ENCODE measurements around the gene FGD4.

FGD4 gene

DNA sequence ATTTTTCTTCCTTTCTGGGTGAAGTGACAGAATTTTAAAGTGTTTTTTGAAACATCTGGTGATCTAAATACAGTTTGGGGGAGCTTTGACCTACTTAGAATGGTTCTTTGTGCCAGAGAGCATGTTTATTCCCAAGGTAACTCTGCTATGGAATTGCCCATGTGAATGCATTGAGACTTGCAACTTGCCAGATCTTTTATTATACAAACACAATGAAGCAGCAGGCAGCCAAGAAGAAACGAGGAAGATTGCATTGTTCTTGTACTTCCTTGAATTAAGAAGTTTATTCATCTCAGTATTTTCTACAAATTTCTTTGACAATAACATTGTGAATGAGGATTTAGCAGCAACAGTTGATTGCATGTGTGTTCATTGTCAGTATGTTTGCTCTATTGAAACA is 55.5 kb downstream of the FGD4 start:
- DNase-seq (ENCODE audit: extremely low read depth, low read depth), result no peak
- TF ChIP-seq, protein P1, sequence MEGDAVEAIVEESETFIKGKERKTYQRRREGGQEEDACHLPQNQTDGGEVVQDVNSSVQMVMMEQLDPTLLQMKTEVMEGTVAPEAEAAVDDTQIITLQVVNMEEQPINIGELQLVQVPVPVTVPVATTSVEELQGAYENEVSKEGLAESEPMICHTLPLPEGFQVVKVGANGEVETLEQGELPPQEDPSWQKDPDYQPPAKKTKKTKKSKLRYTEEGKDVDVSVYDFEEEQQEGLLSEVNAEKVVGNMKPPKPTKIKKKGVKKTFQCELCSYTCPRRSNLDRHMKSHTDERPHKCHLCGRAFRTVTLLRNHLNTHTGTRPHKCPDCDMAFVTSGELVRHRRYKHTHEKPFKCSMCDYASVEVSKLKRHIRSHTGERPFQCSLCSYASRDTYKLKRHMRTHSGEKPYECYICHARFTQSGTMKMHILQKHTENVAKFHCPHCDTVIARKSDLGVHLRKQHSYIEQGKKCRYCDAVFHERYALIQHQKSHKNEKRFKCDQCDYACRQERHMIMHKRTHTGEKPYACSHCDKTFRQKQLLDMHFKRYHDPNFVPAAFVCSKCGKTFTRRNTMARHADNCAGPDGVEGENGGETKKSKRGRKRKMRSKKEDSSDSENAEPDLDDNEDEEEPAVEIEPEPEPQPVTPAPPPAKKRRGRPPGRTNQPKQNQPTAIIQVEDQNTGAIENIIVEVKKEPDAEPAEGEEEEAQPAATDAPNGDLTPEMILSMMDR (IDR thresholded peaks at IDR 0.05; ENCODE audit: low read depth, low read length), result no peak

DNA sequence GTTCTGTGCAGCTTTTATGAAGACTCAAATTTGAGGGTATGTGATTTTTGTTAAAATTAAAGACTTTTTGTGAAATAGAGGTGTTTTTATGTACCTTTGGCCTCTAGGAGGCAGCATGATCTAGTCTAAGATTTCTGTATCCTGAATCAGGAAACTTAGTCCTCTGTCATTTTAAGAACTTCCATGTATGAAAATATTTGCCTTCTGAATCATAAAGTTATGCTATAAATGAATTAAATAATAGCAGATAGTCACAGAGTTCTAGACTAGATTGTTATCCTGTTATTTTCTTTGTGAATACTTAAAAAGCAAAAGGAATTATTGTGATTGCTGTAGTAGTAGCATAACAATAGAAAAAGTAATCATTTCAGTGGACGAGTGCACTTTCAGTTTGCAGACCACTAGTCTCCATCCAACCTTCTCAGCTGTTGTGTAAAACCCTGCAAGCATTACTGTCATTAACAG is 56.3 kb downstream of the FGD4 start:
- TF ChIP-seq, protein P1 (IDR thresholded peaks at IDR 0.05; ENCODE audit: low read depth, low read length), result peak; percentile 55

DNA sequence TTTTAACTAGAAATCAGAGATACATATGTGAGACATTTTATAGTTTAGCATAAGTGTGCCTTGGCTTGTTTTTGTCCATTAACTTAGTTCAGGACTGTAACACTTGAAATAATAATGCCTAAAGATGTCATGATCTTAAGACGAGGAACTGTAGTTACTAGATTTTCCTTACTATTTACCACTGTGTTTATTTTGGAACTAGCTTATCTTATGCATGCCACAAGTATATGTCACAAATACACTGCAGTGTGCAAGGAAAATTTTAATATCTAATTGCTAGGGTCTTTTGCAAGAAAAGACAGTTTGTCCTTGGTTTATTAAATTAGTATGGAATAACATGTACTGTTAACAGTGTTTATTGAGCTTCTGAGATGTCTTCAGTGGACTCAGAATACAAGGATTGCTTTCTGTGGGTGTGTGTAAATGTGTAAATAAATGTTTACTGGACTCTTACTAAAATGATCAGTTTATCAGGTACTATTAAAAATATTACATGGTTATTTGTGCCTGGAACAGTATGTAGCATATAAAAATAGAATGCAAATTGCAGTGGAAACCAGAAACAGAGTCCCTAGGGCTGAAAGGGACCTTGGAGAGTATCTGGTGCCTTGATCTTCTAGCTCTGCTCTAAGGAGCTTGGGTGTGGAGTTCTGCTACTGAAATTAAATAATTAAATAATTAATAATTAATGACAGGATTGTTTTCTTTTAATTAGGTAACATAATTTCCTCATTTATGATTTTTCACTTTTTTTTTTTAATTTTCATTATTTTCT is 58.1 kb downstream of the FGD4 start:
- no peak for DNase-seq (ENCODE audit: extremely low read depth, low read depth)
- TF ChIP-seq, protein P1 (IDR thresholded peaks at IDR 0.05; ENCODE audit: low read depth, low read length), result no peak

More for the DNA sequence above, 56.3 kb downstream of the FGD4 start:
- DNase-seq (ENCODE audit: extremely low read depth, low read depth), result peak; percentile 52

DNA sequence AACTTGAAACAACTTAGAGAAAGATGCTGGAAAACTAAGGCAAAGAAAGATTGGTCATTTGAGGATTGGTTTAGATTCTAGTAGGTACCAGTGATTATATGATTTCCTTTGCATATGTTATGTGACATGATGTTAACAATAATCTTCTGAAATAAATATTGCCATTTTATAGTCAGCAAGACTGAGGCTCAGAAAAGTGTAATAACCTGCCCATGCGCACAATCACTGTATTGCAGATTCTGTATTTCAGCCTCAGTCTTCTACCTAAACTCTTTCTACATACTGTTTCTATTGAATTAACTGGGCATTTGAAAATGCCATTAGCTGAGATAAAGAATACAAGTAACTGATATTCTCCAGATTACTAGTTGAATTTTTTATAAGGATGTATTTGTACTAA is 61.3 kb downstream of the FGD4 start:
- TF ChIP-seq, protein P1 (IDR thresholded peaks at IDR 0.05; ENCODE audit: low read depth, low read length), result no peak
- DNase-seq (ENCODE audit: extremely low read depth, low read depth), result no peak

DNA sequence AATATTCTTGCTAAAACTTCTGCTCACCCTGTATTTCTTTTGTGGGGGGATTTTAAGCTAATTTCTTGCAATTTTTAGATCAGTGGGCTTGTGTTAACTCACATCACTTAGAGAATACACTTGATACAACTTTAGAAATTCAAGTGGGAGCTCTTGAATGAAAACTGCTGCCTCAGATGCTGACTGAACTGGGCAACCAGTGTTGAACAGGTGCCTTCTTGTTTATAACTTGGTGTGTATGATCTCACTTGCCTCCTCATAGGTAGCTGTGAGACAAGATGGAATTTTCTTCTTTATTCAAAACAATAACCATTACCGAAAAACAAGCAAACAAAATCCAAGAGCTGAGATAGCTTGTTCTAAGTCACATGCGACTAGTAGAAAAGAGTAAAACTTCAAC is 63.5 kb downstream of the FGD4 start:
- no peak for DNase-seq (ENCODE audit: extremely low read depth, low read depth)
- TF ChIP-seq, protein P1 (IDR thresholded peaks at IDR 0.05; ENCODE audit: low read depth, low read length), result no peak

DNA sequence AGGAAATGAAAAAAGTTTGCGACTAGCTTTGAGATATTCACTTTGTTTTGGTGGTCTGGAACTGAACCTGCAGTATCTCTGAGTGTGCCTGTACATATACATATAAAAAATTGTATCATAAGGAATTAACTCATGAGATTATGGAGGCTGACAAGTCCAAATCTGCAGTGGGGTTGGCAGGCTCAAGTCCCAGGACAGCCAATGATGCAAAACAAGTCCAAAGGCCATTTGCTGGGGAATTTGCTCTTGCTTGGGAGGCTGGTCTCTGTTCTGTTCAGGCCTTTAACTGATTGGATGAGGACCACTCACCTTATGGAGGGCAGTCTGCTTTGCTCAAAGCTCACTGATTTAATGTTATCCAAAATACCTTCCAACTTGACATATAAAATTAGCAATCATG is 66.8 kb downstream of the FGD4 start:
- no peak for DNase-seq (ENCODE audit: extremely low read depth, low read depth)
- TF ChIP-seq, protein P1 (IDR thresholded peaks at IDR 0.05; ENCODE audit: low read depth, low read length), result no peak

DNA sequence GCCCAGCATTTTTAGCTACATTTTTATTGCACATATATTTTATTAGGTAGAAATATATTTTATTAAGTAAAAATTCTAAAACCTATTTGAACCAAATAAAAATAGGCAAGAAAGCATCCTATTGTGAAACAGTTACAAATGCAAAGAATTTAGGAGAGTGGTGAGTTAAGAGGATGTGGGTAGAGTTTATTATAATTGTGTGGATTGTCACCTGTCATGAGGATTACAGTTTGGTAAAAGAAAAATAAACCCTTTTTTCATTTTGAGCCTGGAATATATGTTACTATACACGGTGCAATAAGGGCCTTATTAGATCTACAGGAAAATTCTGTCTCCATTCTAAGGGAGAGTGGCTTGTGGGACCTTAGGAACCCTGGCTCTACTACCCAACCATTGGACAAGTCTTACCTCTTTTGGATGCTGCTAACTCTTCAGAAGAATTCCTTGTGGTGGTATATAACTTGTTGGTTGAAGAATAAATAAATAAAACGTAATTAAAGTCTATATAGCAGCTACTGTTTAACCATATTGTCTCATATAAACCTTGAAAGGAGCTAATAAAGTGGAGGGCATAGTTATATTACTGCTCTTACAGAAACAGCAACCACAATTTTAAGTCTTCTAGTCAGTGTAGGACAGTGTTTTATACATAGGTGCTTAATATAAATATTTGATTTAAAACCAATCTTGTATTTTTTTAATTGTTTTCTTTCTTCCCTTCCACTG is 67.8 kb downstream of the FGD4 start:
- TF ChIP-seq, protein P1 (IDR thresholded peaks at IDR 0.05; ENCODE audit: low read depth, low read length), result no peak
- no peak for DNase-seq (ENCODE audit: extremely low read depth, low read depth)
